Measurements from ENCODE around the gene ANTXR2.

The ANTXR2 gene

GRCh38 chr4:79854856-79855502 is 218.1 kb downstream of the ANTXR2 start:
- DNase-seq: no peak

- DNase-seq: no peak
Measured at GRCh38 chr4:79852305-79852730, 220.7 kb downstream of the ANTXR2 start.

- DNase-seq: no peak
Measured at GRCh38 chr4:79851625-79852304, 221.3 kb downstream of the ANTXR2 start.
